HFF-Myc (cell line): ENCODE measurements around the gene DACH1.

ENCODE experiments used
- DNase-seq: peaks from one replicate; pipeline ENCODE4 v3.0.0-alpha.2; 2011; ENCODE audit warnings: low read depth; ENCODE audit errors: extremely low read depth
- H3K4me3 ChIP-seq: replicated peaks from 2 replicates; pipeline ENCODE4 v1.5.1; 2011; ENCODE audit warnings: low read depth, mild to moderate bottlenecking, control low read depth, low read length
- CTCF ChIP-seq: IDR thresholded peaks from 2 replicates; pipeline ENCODE4 v1.5.1; 2012; ENCODE audit warnings: mild to moderate bottlenecking, low read depth, low read length, control low read depth; ENCODE audit errors: missing control alignments

The DACH1 gene

DNA sequence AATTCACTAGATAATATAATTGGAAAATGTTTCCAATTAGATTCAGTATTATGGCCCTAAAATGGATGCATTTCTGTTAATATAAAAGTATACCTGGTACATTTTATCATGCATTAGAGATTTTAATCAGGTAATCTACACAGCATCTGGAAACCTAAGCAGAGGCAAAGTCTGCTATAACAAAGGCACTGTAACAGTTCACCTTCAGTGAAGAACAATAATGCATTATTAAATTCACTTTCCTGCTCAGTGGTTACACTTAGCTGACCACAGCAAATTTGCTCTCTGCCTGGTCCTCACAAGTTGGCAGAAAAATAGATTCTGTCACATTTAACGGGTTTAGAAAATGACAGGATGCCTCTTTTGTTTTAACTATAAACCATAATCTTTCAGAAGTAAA, 326.9 kb downstream of the DACH1 start:
- TF ChIP-seq CTCF, result no peak
- no peak overlapping the region for H3K4me3 ChIP-seq
- no peak for DNase-seq

GRCh38 chr13:71536201-71536600, 330.8 kb downstream of the DACH1 start:
- no peak for DNase-seq
- no peak overlapping the region for H3K4me3 ChIP-seq
- no peak for TF ChIP-seq CTCF

- no peak for TF ChIP-seq CTCF
- no peak overlapping the region for H3K4me3 ChIP-seq
- peak; percentile 70 for DNase-seq
These were observed 342.2 kb downstream of the DACH1 start for GRCh38 chr13:71524613-71525304.

DNA sequence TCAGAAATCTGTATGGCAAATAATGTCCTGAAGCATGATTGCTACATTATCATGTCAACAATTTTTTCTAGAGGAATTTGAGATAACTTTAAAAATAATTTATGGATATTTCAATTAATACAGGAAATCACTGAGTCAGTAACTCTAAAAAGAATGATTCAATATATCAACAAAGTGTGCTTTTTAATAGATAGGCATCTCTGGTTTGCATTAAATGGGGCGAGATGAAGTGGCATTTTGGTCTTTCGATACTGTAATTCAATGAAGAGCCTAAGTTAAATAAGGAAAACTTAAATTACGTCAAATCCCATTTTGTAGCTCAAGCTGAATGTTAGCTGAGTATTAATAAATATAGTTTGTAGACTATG, 342.8 kb downstream of the DACH1 start:
- peak; percentile 7 for DNase-seq
- no peak overlapping the region for H3K4me3 ChIP-seq
- no peak for TF ChIP-seq CTCF

DNA sequence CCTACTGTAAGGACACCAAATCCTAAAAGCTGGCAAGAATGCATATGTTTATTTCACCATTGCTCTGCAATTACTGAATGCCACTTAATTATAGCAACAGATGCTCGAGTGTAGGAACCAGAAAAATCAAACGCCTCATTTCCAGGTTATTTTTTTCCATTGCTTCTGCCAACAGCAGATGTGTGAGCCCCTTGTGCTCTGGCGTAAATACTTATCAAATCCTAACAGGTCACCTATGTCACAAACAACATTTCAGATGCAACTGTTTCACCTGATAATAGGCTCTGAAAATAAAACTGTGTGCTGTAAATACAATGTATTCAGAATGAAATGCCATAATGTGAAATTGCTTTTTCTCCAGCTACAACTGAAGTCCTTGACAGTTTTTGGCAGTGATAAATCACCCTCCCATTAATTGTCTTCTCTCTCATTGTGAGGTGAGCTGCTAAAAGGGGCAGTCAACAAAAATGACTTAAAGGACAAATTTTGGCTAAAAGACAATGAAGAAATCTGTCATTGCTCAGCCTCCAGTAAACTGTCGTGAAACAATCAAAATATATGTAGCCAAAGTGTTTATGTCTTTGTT, 344.0 kb downstream of the DACH1 start:
- no peak for TF ChIP-seq CTCF
- H3K4me3 ChIP-seq, result no peak overlapping the region
- DNase-seq, result no peak

DNA sequence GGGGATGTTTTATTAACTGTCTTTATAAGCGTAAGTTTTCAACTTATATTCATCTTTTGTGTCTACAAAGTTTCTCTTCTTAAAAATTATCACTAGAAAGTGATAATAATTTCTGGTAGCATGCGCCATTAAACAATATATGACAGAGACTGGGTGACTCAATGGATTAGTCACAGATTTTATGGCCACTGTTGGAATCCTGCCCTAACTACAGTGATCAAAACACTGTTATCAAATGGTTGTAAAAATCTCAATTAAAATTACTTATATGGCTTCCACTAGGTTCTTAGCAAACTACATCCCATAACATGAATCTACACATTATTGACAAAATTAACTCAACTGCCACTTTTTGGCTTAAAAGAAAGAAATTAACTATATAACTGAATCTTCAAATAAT, 350.0 kb downstream of the DACH1 start:
- DNase-seq, result peak; percentile 10
- no peak overlapping the region for H3K4me3 ChIP-seq
- TF ChIP-seq CTCF, result no peak
